Right lobe of liver (tissue), 6 donors: ENCODE measurements around the gene ASCC3. TPM values are rescaled to one million over a fixed set of nuclear protein-coding genes. Genes with fewer than 3 reads are reported as not detected.

ENCODE experiments used
- ATAC-seq, 4 donors: fragments of 200-7000 bp; cut with Tn5 transposase; one replicate each; pipeline ENCODE4 v1.9.1; 2020; ENCODE audit warnings: mild to moderate bottlenecking in 4 of 4, moderate library complexity in 4 of 4
- DNase-seq, 3 donors: peaks; one replicate each; pipeline ENCODE4 v3.0.0-alpha.2; 2020
- H3K27ac ChIP-seq, 3 donors: fragments of 200-600 bp; one replicate each; pipeline ENCODE4 v1.8.0; 2022
- H3K27me3 ChIP-seq, 2 donors: fragments of 200-600 bp; one replicate each; pipeline ENCODE4 v1.8.0; 2022
- H3K36me3 ChIP-seq, 4 donors: fragments of 200-600 bp; sonication (generic) in 1 of 4; one replicate each; pipeline versions ENCODE4 v1.5.1 to v1.8.0; 2017 to 2022; ENCODE audit warnings: control low read depth in 1 of 4
- H3K4me1 ChIP-seq, 4 donors: fragments of 200-600 bp; sonication (generic) in 1 of 4; one replicate each; pipeline versions ENCODE4 v1.5.1 to v1.8.0; 2017 to 2022; ENCODE audit warnings: control low read depth in 1 of 4
- H3K4me3 ChIP-seq, 3 donors: fragments of 200-600 bp; one replicate each; pipeline ENCODE4 v1.8.0; 2022
- H3K9me3 ChIP-seq, 4 donors: fragments of 200-600 bp; sonication (generic) in 1 of 4; one replicate each; pipeline versions ENCODE4 v1.5.1 to v1.8.0; 2017 to 2022; ENCODE audit warnings: control low read depth in 1 of 4
- CTCF ChIP-seq, 4 donors: fragments of 200-600 bp in 3 of 4; fragments of 450-650 bp in 1 of 4; IDR thresholded peaks; one replicate each; pipeline versions ENCODE4 v1.5.1 to v1.8.0; 2016 to 2022; ENCODE audit warnings: antibody characterized with exemption in 4 of 4, mild to moderate bottlenecking in 2 of 4
- POLR2A ChIP-seq: fragments of 450-650 bp; IDR thresholded peaks from one replicate; pipeline ENCODE4 v1.6.1; 2017; ENCODE audit warnings: antibody characterized with exemption, mild to moderate bottlenecking
- WGBS: methylation state at CpG from one replicate; pipeline ENCODE4 v1.1.6; 2018; ENCODE audit warnings: low coverage, low lambda C conversion rate; ENCODE audit not compliant: insufficient coverage; ENCODE audit errors: missing lambda C conversion rate; 5-methylcytosine and 5-hydroxymethylcytosine counted together
- intact Hi-C, 2 donors: fragments of 100-400 bp; cut with DNase I; formaldehyde crosslinking; loops; one replicate each; pipeline versions ENCODE4 v1.11.2 to v1.14.1; 2022
- total RNA-seq, 6 experiments: library from RNA; depleted of rRNA in 2 of 6; stranded (reverse); fragments of >200 nt in 2 of 6; fragmentation: NEBNext Ultra II Directional in 3 of 6; extraction: Animal tissue kit (Norgen Biotek cat#: 25700) in 3 of 6; gene quantifications; one replicate each; pipeline versions ENCODE4 v1.1.0 to v1.2.4, GENCODE V29; 2016 to 2023
- donor health status: DM: no; HTN: yes; CAD: no.
- donor health status: DM: no; HTN: no; CAD: no.
- donor health status: DM: no; HTN: no; CAD: no.
- donor health status: DM: no; HTN: yes; CAD: no.
- donor health status: DM: no; HTN: yes; CAD: no.

ASCC3 gene
- total RNA-seq, 6 experiments from 2014 or later: 17.0 to 28.2 (median 24.9) TPM

DNA sequence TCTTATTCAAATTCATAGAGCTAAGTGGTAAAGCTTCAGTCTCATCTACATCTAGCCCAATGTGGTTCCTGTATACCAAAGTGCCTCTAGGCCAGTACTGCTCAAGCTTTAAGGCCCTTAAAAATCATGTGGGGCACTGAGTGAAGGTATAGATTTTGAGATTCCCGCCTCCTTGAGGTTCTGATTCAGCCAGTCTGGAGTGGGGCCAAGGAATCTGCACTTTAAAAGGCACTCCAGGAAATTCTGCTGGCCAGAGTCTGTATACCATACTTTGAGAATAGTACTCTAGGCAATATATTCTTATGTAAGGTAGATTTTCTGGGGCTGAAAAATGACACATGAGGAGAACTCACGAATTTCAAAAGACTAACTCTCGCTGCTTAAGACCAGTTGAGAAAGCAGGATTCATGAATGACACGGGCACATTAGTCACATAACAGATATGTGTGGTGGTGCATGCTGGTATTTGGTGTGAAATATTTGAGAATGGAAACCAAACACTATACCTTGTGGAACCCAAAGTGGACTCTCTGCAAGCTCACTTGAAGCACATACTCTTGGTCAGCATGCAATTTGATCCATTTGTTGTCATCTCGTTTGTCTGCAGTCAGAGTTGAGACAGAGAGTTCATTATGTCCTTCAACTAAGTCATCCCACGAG lies 368.8 kb downstream of the ASCC3 start:
- H3K4me3 ChIP-seq: no peak overlapping the region
- TF ChIP-seq CTCF (IDR thresholded peaks at IDR 0.05): no peak
- no peak for TF ChIP-seq POLR2A
- 76% methylated on average over 6 of the region's 6 CpGs for whole genome bisulfite sequencing
- no peaks in the 10 kb centered on the region for H3K4me1 ChIP-seq
- H3K27me3 ChIP-seq: no peaks in the 10 kb centered on the region
- intact Hi-C loops: no loop called here
- H3K36me3 ChIP-seq: peaks cover 0 to 24% (median 4%) of the 10 kb centered on the region in 4 donors
- H3K27ac ChIP-seq: no peak overlapping the region
- H3K9me3 ChIP-seq: no peaks in the 10 kb centered on the region
- DNase-seq (no peak), ATAC-seq (no peak)

- WGBS: 93% methylated on average over 3 of the region's 3 CpGs
- H3K9me3 ChIP-seq: no peaks in the 10 kb centered on the region
- H3K4me3 ChIP-seq: no peak overlapping the region
- TF ChIP-seq POLR2A (no peak), CTCF (IDR thresholded peaks at IDR 0.05) (no peak)
- H3K27ac ChIP-seq: no peak overlapping the region
- intact Hi-C loops: no loop called here
- DNase-seq: no peak
- no peak for ATAC-seq
- no peaks in the 10 kb centered on the region for H3K27me3 ChIP-seq
- H3K36me3 ChIP-seq: peaks cover 0 to 18% (median 4%) of the 10 kb centered on the region in 4 donors
- no peaks in the 10 kb centered on the region for H3K4me1 ChIP-seq
Measured at GRCh38 chr6:100509101-100509500, 372.0 kb downstream of the ASCC3 start.

GRCh38 chr6:100506651-100507050 lies 374.5 kb downstream of the ASCC3 start:
- TF ChIP-seq POLR2A (no peak), CTCF (IDR thresholded peaks at IDR 0.05) (no peak)
- peaks cover 0 to 13% (median 3%) of the 10 kb centered on the region in 4 donors for H3K36me3 ChIP-seq
- 83% methylated on average over 2 of the region's 2 CpGs for WGBS
- no peak overlapping the region for H3K4me3 ChIP-seq
- H3K9me3 ChIP-seq: no peaks in the 10 kb centered on the region
- ATAC-seq (no peak), DNase-seq (no peak)
- intact Hi-C loops: no loop called here
- H3K27me3 ChIP-seq: no peaks in the 10 kb centered on the region
- peaks cover 0 to 20% (median 5%) of the 10 kb centered on the region in 4 donors for H3K4me1 ChIP-seq
- no peak overlapping the region for H3K27ac ChIP-seq

- TF ChIP-seq CTCF (IDR thresholded peaks at IDR 0.05): peak in 1 of 4 donors; percentile 9
- no peak for TF ChIP-seq POLR2A
- peaks cover 0 to 8% (median 3%) of the 10 kb centered on the region in 4 donors for H3K36me3 ChIP-seq
- intact Hi-C loops: no loop called here
- no peaks in the 10 kb centered on the region for H3K27me3 ChIP-seq
- H3K4me3 ChIP-seq: no peak overlapping the region
- DNase-seq (no peak), ATAC-seq (peak in 3 of 4 donors; percentile 52 to 57 (median 56))
- H3K9me3 ChIP-seq: no peaks in the 10 kb centered on the region
- WGBS: 53% methylated on average over 5 of the region's 6 CpGs
- H3K27ac ChIP-seq: no peak overlapping the region
- peaks cover 0 to 20% (median 5%) of the 10 kb centered on the region in 4 donors for H3K4me1 ChIP-seq
Measured at GRCh38 chr6:100504786-100505737, 376.1 kb downstream of the ASCC3 start.
